GM23248 (cell line): Measurements from ENCODE around the gene C11orf54.

Source experiments
- EZH2 ChIP-seq: fragments of 200-600 bp; sonication (generic); IDR thresholded peaks from 2 replicates; pipeline ENCODE4 v1.6.1; 2018; ENCODE audit warnings: antibody characterized with exemption, mild to moderate bottlenecking; ENCODE audit not compliant: insufficient read depth, poor library complexity, severe bottlenecking
- EZH2phosphoT487 ChIP-seq: fragments of 200-600 bp; sonication (generic); IDR thresholded peaks from 2 replicates; pipeline ENCODE4 v1.6.1; 2018; ENCODE audit warnings: antibody characterized with exemption, moderate library complexity, mild to moderate bottlenecking, low read depth; ENCODE audit not compliant: insufficient read depth

DNA sequence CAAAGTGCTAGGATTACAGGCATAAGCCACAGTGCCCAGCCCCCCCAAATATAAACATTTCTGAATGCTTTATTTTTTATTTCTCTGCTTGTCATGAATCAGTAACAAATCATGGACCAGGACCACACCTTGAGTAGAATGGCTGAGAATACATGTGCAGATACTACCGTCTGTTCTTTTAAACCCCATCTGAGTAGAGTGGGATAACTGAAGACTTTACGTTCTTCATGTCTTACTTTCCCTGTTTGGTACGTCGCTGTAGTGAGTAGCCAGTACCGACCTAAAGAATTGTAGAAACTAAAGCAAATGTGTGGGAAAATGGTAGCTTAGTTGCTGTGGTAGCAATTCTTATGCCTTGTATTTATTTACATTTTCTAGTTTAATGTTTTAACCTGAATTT lies 72.5 kb downstream of the C11orf54 start:
- TF ChIP-seq EZH2phosphoT487 (no peak), EZH2 (no peak)
